Left cardiac atrium (tissue), 4 donors: ENCODE results near the gene IYD. TPM values are rescaled to one million over a fixed set of nuclear protein-coding genes. Genes with fewer than 3 reads are reported as not detected.

ENCODE experiments used
- ATAC-seq, 2 donors: fragments of 200-7000 bp; cut with Tn5 transposase; one replicate each; pipeline ENCODE4 v1.9.1; 2020; ENCODE audit warnings: mild to moderate bottlenecking in 2 of 2, moderate library complexity in 2 of 2
- DNase-seq: peaks from one replicate; pipeline ENCODE4 v3.0.0-alpha.2; 2020
- intact Hi-C, 2 donors: fragments of 100-400 bp; cut with DNase I; formaldehyde crosslinking; loops; one replicate each; pipeline versions ENCODE4 v1.14.1 to v1.15.1; 2022 to 2023
- total RNA-seq, 2 donors: library from RNA; stranded (reverse); fragmentation: NEBNext Ultra II Directional; extraction: Animal tissue kit (Norgen Biotek cat#: 25700); gene quantifications; one replicate each; pipeline ENCODE4 v1.2.1, GENCODE V29; 2021
- donor health status: DM: no; HTN: yes; CAD: no.
- donor health status: DM: no; HTN: yes; CAD: no; lungs with severe emphysema.
- donor health status: DM: yes; HTN: yes; CAD: no.
- donor health status: Dilated cardiomyopathy.

Gene IYD
- total RNA-seq, 2 donors from 2014 or later = not detected

DNA sequence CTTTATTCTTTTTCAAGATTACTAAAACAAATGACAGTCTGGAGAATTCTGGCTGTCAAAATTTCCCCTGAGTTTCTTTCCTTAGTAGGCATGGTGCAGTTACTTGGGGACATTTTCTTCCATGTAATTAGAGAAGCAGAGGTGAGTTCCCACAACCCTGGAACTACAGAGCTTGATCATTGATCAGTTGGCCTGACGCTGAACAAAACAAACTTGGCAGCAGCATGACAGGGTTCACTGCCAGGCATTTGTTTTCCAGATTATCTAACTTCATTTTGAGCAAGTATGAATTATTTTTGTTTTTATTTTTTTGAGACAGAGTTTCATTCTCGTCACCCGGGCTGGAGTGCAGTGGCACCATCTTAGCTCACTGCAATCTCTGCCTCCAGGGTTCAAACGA is 22.6 kb downstream of the IYD start:
- intact Hi-C loops = no loop called here
- DNase-seq (no peak), ATAC-seq (no peak)

DNA sequence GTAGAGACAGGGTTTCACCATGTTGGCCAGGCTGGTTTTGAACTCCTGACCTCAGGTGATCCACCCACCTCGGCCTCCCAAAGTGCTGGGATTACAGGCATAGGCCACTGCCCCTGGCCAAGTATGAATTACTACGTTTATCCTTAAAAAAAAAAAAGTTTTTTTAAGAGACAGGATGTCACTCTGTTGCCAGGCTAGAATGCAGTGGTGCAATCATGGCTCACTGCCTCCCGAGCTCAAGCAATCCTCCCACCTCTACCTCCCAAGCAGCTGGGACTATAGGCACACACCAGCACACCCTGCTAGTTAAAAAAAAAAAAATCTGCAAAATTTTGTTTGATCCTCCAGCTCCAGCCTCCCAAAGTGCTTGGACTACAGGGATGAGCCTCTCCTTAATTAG is 23.1 kb downstream of the IYD start:
- intact Hi-C loops = no loop called here
- ATAC-seq (peak in 1 of 2 donors; percentile 59), DNase-seq (no peak)

DNA sequence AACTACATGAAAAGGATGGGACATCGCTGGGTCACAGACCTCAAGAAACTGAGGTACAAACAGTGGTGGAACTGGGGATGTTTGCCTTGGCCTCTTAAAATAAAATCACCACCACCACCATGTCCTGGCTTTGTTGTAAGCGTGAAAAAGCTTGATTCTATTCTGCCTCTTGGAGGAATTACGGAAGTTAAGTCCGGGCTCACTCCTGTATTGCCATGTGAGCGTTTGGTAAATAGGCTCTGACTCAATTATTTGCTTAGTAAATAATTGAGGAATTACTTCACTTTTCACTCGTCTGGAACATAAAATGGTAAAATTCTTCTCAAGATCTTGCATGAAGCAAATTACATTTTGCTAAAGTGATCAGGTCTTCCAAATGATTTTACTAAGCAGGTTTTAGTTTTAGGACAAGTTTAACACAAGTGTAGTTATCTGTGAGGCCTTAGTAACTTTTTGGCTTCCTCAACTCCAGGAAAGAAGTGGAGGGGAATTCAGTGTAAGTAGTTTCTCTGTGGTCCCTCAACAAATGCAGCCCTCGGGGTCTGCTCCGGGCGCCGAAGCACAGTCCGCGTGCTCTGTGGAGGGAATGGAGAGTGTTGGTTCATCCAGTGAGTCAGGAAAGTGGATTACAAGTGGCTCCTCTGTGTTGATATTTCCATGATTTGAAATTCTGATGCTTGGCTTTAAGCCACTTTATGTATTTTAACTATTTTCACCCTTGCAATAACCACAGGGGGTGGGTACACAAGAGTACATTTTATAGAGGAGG is 23.8 kb downstream of the IYD start:
- no peak for DNase-seq
- no peak for ATAC-seq
- intact Hi-C loops = no loop called here

DNA sequence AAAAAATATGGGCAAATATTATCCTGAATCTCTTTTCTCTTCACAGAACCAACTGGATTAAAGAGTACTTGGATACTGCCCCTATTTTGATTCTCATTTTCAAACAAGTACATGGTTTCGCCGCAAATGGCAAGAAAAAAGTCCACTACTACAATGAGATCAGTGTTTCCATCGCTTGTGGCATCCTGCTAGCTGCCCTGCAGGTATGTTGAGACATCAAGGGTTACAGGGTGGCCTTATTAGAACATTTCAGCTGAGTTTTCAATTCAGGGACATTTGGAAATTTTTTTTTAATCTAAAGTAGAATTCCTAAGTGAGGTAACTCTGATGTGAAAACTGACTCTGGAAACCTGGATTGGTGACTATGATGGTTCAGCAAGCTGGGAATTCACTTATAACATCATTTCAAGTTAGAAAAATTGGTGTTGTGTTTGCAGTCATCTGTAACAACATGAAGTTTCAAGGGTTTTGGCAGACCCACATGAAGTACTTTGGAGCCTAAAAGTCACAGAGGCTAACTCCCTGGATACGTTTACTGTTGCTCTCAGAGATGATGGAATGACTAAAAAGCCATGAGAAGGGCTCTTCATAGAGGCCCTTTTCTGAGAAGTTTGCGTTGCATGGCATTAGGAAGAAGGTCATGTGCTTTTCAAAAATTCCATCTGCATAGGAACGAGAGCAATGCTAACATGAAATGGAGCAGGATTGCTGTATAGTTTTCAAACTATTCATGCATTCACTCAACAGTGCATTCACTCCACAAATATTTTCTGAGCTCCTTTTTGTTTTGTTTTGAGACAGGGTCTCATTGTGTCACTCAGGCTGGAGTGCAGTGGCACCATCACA is 25.5 kb downstream of the IYD start:
- DNase-seq (no peak), ATAC-seq (no peak)
- intact Hi-C loops = loop anchor here in 1 of 2 donors (2.0 kb wide), 1 partner anchor 313 kb away; no protein-coding TSS in a partner anchor

DNA sequence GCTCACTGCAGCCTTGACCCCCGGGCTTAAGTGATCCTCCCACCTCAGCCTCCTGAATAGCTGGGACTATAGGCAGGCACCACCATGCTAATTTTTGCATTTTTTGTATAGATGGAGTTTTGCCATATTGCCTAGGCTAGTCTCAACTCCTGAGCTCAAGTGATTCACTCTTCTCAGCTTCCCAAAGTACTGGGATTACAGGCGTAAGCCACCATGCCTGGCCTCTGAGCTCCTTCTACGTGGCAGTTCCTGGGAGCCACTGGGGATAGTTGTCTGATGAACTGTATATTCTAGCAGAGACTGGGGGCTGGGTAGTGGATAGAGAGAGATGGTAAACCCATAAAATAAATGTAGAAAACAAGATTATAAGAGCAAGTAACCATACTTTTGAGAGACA is 26.1 kb downstream of the IYD start:
- DNase-seq (no peak), ATAC-seq (no peak)
- intact Hi-C loops = loop anchor here in 1 of 2 donors (2.0 kb wide), 1 partner anchor 314 kb away; no protein-coding TSS in a partner anchor

DNA sequence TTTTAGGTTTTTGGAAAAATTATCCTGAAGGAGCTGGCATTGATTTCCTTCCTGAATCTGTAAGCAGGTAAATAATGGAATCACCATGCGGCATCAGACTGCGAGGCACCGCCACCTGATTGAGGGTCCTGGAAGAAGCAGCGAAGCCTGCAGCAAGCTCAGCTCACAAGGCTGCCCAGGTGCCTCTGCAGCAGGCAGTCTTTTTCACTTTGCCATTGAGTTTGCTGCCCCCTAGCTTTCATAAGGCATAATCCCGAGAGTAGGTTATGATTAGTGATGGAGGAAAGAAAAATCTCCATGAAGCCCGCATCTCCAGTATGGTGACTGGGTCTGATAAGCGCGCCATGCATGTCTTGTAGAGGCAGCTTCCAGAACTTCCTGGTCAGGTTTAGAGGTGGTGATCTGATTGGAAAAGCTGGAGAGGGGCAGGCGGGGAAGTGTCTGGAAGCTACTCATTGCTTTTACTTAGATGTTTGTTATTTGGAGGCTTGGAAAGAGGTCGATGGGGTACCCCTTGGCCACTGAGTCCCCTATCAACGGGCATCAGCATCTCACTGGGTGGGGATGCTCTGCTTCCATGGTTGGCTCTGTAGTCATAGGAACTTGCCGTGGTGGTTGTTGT is 26.7 kb downstream of the IYD start:
- ATAC-seq (peak; percentile 44 to 83), DNase-seq (peak; percentile 35)
- intact Hi-C loops = loop anchor here in 1 of 2 donors (2.0 kb wide), 1 partner anchor 315 kb away; no protein-coding TSS in a partner anchor

DNA sequence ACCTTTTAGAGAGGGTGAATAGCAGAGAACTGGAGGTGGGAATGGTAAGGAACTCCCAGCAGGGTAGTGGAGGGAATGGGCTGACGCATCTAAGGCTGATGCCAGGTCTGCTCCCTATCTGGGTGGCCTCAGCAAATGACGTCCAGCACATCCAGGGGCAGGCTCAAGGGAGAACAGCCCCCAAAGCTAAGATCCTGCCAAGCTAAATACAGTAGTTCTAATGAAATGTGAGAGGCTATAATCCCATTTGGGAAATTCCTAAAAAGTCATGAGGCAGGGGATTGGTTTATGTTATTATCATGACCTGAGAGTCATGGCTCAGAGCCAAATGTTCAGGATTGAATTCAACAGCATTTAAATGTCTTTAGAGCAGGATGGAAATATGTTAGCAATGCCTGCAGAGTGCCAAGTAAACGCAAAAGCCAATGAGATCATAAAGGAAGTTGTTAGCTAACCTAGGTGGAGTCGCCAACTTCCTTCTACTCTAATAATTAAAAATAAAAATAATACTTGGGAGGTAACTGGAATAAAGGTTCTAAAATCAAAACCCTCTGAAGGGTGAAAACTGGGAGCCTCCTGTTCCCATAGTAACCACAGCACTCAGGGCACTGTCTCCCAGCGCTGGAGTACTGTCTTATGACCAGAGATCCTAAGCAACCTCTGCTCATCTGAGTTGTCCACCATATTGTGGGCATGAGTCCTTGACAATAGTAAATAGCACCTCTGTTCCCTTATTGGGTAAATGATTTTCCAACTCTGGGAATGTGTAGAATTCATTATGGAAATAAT is 34.8 kb downstream of the IYD start:
- peak; percentile 92 to 97 for ATAC-seq
- peak; percentile 60 for DNase-seq

DNA sequence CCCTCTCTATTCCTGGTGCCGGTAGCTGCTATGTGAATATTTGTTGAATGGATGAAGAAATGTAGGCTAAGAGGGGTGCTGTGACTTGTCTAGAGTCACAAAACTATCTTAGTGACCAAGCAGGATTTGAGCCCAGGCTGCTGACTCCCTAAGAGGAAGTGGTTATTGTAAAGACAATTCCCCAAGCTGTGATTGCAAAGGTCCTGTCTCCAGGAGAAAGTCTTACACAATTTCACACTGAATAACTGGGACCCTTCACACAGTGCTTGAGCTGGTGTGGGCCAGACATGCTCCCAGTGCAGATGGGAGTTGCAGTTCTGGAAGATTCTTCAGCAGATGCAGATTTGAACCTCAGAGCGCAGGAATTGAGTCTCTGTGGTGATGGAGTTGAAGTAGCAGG is 38.1 kb downstream of the IYD start:
- ATAC-seq (no peak), DNase-seq (no peak)
- intact Hi-C loops = no loop called here

More for the DNA sequence above, 34.8 kb downstream of the IYD start:
- intact Hi-C loops = no loop called here

DNA sequence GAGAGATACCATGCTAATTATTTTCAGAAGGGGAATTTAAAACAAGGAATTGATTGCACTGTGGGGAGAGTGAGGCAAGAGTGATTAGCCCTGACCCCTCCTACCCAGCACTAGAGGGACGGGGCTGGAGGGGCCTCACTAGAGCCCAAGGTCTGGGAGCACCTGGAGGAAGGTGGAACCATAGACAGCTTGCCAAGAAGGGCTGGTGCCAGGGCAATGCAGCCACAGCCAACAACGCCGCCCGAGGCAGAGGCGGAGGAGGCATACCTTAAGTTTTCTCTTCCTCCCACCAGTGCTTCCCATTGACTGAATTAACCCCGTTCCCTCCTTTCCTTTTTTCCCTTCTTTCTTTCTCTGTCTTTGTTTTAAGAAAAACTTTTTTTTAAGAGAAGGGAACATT is 40.0 kb downstream of the IYD start:
- DNase-seq (no peak), ATAC-seq (peak; percentile 21 to 70)
- intact Hi-C loops = no loop called here

DNA sequence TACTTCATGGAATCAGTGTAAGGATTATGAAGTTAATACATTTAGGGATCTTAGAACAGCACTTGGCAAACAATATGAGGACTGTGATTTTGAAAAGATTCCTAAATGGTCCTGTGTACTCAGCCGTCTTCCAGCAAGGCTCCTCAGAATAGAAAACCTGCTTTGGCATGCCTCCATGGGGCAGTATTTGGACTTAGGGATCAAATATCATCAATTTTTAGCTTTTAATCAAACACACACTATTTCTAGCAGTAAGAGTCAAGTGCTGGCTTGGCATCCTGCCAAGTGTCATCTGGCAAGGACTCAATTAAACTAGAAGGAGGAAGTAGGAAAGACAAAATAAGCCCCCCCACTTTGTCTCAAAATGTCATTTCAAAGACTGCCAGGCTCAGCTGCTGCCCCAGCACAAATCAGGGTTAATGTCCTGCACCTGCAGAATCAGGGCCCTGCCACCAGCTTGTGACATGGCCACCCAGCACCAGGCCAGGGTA is 40.8 kb downstream of the IYD start:
- ATAC-seq (peak; percentile 19), DNase-seq (peak; percentile 73)
- intact Hi-C loops = loop anchor here in 1 of 2 donors (10.0 kb wide), 1 partner anchor 265 kb away; no protein-coding TSS in a partner anchor

DNA sequence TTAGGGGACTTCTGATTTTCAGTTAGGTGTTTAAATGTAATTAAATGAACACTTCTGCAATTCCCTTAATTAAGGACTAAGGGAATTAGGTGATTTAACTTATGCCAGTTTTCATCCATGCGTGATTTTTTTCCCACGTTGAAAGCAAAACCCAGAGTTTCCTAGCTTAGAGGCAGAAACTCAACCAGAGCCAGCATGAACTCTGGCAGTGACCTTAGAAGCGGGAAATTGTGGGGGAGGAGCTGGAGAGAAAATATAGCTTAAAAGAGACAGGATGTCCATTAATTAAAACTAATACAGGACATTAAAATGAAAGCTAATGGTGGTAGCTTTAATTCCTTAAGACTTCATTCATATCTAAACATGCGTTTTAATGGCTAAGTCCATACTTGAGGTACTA is 41.6 kb downstream of the IYD start:
- ATAC-seq = no peak
- DNase-seq = no peak
- intact Hi-C loops = loop anchor here in 1 of 2 donors (10.0 kb wide), 1 partner anchor 264 kb away; no protein-coding TSS in a partner anchor

DNA sequence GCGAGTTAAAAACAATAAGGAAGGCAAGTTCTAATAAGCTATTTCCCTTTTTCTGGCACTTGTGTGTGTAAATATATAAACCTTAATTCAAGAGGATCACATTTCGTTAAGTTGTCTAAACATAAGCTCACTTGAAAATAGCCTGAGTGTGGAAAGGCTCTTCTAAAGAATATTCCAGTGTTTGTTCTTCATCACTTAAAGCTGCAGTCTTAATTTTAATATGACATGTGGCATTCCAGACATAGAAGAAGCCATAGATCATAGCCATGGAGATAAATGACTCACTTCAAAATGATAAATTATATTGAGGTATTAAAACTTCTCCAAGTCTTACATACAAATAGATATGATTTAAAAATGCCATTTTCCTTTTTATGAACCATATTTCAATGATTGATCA is 42.1 kb downstream of the IYD start:
- intact Hi-C loops = loop anchor here in 1 of 2 donors (10.0 kb wide), 1 partner anchor 264 kb away; no protein-coding TSS in a partner anchor
- ATAC-seq (peak in 1 of 2 donors; percentile 10), DNase-seq (no peak)

DNA sequence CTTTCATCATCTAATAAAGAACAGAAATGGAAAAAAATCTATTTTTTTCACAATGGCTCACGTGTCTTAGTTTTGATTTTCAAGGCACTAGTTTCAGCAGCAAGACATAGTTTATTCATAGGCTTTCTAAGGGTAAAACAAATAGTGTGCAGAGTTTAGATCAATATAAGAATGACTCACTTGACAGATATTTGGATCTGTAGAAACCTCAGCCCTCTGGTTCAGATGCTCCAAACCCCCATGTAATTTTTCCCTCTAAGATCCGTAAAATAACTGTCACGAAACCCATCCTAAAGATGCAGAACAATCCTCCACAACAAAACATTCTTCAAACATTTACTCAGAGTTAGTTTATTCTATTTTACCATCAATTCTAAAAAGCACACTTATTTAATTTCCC is 43.4 kb downstream of the IYD start:
- intact Hi-C loops = loop anchor here in 1 of 2 donors (10.0 kb wide), 1 partner anchor 263 kb away; no protein-coding TSS in a partner anchor
- DNase-seq = no peak
- ATAC-seq = no peak

DNA sequence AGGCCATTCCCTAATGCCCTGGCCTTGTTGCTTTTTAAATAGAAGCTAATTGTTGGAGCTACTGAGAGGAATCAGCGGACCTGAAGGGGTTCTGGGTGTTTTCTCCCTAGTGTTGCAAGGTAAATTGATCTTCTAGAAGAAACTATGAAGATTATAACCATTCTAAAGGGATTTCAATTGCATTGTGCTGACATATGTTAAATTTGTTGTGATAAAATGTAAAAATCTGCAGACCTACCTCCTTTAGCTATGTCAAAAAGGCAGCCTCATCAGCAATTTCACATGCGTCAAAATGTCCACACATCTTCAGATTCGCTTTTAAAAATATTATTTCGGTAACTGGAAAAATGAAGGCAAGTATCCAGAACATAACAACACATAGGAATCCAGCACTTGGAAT is 44.4 kb downstream of the IYD start:
- DNase-seq (no peak), ATAC-seq (no peak)
- intact Hi-C loops = loop anchor here in 1 of 2 donors (10.0 kb wide), 1 partner anchor 262 kb away; no protein-coding TSS in a partner anchor

DNA sequence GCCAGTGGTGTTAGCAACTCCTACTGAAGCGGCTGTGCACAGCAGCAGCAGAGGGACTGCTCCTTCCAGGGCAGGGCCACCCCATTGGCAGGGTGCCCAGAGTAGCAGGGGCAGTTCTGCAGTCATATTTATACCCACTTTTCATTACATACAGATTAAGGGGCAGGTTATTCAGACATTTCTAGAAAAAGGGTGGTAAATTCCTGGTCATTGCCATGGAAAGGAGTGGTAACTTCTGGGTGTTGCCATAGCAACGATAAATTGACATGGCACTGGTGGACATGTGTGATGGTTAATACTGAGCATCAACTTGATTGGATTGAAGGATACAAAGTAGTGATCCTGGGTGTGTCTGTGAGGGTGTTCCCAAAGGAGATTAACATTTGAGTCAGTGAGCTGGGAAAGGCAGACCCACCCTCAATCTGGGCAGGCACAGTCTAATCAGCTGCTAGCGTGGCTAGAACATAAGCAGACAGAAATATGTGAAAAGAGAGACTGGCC is 45.0 kb downstream of the IYD start:
- intact Hi-C loops = loop anchor here in 1 of 2 donors (10.0 kb wide), 1 partner anchor 261 kb away; no protein-coding TSS in a partner anchor
- DNase-seq (no peak), ATAC-seq (no peak)

DNA sequence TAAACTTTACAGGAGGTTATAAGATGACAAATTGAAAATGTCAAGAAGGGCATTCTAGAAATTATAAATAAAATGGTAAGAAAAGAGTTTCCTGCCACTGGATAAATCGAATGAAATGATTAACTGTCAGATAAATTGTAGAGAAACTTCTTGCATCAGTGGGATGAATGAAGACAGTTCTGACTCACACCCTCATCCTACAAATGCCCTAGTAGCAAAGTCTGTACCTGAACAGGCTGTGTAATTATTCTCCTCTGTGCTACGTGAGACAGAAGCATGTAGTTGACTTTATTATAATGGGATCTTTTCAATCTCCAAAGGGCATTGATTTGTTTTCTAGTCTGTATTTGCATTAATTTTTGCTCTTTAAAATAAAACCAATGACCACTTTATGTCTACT is 47.3 kb downstream of the IYD start:
- no peak for DNase-seq
- ATAC-seq = no peak
- intact Hi-C loops = loop anchor here in 1 of 2 donors (5.0 to 10.0 kb wide), 2 partner anchors 186 to 259 kb away; no protein-coding TSS in a partner anchor

DNA sequence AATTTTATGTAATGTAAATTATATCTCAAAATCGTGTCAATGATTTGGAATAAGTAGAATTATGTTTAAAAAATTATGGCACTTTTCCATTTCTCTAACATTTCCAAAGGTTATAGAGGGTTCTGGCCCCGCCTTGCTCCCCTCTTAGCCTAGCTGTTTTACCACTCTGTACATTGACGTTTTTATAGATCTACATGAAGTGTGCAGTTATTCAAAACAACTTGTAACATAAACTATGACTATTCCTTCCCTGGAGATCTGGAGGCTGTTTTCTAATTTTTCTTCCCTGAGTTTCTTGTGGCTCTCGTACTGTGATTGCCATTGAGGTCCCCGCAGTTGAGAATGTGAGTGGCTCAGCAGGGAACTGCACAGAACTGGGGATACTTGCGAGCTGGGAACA is 48.4 kb downstream of the IYD start:
- DNase-seq = no peak
- ATAC-seq = no peak
- intact Hi-C loops = loop anchor here in 1 of 2 donors (5.0 to 10.0 kb wide), 2 partner anchors 185 to 258 kb away; no protein-coding TSS in a partner anchor
